GM18867 (cell line): ENCODE measurements around the gene ANKRD24.
"Not testable (repeated sequence)": the region's sequence is repeated elsewhere in the genome, so short reads cannot be mapped to it uniquely, and the experiment has no call there.

ENCODE experiments used
- ATAC-seq: cut with Tn5 transposase; IDR thresholded peaks from one replicate; pipeline ENCODE4 v1.9.1; 2021; ENCODE audit warnings: mild to moderate bottlenecking, moderate library complexity; ENCODE audit not compliant: unreplicated experiment

The ANKRD24 gene

GRCh38 chr19:4197625-4198466 lies 15.4 kb downstream of the ANKRD24 start:
- no peak for ATAC-seq

GRCh38 chr19:4198467-4199126 lies 16.1 kb downstream of the ANKRD24 start:
- no peak for ATAC-seq

- ATAC-seq, result no peak
Measured at GRCh38 chr19:4199699-4200293, 17.3 kb downstream of the ANKRD24 start.

- no peak for ATAC-seq
Measured at GRCh38 chr19:4200940-4201542, 18.6 kb downstream of the ANKRD24 start.

GRCh38 chr19:4201798-4202197 lies 19.3 kb downstream of the ANKRD24 start:
- no peak for ATAC-seq

- ATAC-seq, result no peak
Measured at GRCh38 chr19:4206818-4207484, 24.5 kb downstream of the ANKRD24 start.

- no peak for ATAC-seq
Measured at GRCh38 chr19:4208385-4209094, 26.1 kb downstream of the ANKRD24 start.

GRCh38 chr19:4210166-4210731 lies 27.8 kb downstream of the ANKRD24 start:
- no peak for ATAC-seq

- ATAC-seq, result no peak
Measured at GRCh38 chr19:4213116-4213515, 30.6 kb downstream of the ANKRD24 start.

- no peak for ATAC-seq
Measured at GRCh38 chr19:4215807-4216206, 33.3 kb downstream of the ANKRD24 start.

GRCh38 chr19:4216846-4217245 lies 34.4 kb downstream of the ANKRD24 start:
- no peak for ATAC-seq

- ATAC-seq, result no peak
Measured at GRCh38 chr19:4217429-4218264, 35.2 kb downstream of the ANKRD24 start.

- not testable (repeated sequence) for ATAC-seq
Measured at GRCh38 chr19:4218523-4218922, 36.0 kb downstream of the ANKRD24 start.

- ATAC-seq, result no peak
Measured at GRCh38 chr19:4220188-4220587, 37.7 kb downstream of the ANKRD24 start.

GRCh38 chr19:4224470-4224869 lies 42.0 kb downstream of the ANKRD24 start:
- ATAC-seq, result no peak

GRCh38 chr19:4225885-4226284 lies 43.4 kb downstream of the ANKRD24 start:
- no peak for ATAC-seq

- no peak for ATAC-seq
Measured at GRCh38 chr19:4227771-4228170, 45.3 kb downstream of the ANKRD24 start.

GRCh38 chr19:4228765-4229178 lies 46.3 kb downstream of the ANKRD24 start:
- ATAC-seq, result no peak
